ENCODE measurements around the gene ERFE. TPM values are rescaled to one million over a fixed set of nuclear protein-coding genes. Genes with fewer than 3 reads are reported as not detected.

The ERFE gene
- total and polyA plus RNA-seq, 2 of the 13 experiments (the other 11 are each of a cell fraction or from before 2014, with no cell fraction given) = 0.09 TPM; not detected in 1

DNA sequence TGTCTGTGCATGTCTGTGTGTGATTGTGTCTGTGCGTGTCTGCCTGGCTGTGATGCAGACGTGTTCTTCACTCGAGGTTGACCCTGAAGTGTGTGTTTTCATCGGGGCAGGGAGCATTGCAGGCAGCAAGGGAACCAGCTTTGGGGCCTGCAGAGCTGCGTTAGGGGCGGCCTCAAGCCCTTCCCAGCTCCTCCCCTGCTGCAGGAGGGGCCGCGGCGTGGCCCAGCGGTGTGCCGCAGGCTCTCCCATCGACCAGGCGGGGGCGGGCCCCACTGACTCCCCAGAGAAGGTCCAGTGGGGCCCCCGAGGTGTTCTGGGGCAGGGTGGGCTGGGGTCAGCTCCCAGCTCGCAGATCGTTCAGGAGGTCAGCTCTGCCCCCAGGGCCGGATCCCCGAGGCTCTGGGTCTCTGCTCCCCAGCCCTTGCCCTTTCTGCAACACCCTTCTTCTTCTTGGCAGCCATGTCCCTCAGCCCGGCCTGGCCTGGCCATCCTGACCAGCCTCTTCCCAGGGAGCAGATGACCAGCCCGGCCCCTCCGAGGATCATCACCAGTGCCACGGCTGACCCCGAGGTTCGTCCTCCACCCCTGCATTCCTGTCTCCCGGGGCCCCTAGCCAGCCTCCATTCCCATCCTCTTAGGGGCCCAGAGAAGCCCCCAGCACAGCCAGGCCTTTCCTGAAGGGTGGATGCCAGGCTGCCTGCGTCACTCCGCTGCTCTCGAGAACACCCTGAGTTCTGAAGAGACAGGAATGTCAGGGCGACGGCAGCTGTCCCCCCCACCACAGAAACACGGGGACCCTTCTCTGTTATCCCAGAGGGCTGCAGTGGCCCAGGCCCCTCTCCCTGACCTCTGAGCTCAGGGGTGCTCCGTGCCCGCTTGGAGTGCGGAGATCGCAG lies 31.4 kb upstream of the ERFE start (continued):
- TF ChIP-seq NCOA5 (CRISPR knock-in tag; IDR thresholded peaks at IDR 0.05) = no peak
- TF ChIP-seq ZNF510 (CRISPR knock-in tag; IDR thresholded peaks at IDR 0.05; ENCODE audit: low read depth) = no peak
- TF ChIP-seq, protein P1, sequence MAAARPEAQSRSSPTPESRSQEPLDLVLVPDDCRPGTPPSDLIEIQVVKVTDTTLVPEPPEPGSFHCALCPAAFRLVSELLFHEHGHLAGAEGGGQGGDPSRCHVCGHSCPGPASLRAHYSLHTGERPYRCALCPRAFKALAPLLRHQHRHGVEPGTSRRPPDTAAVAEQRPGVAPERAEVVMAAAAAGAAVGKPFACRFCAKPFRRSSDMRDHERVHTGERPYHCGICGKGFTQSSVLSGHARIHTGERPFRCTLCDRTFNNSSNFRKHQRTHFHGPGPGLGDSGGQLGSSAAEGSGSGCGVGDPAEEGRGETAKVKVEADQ (CRISPR knock-in tag; IDR thresholded peaks at IDR 0.05; ENCODE audit: borderline replicate concordance) = no peak
- TF ChIP-seq CHCHD3 (CRISPR knock-in tag; IDR thresholded peaks at IDR 0.05) = no peak
- TF ChIP-seq SYNCRIP (IDR thresholded peaks at IDR 0.05; ENCODE audit: insufficient read depth, low read depth, low read length) = no peak
- peak; percentile 95 for TF ChIP-seq ZNF331 (CRISPR knock-in tag; IDR thresholded peaks at IDR 0.05)
- TF ChIP-seq ZFP37 (CRISPR knock-in tag; IDR thresholded peaks at IDR 0.05; ENCODE audit: borderline replicate concordance) = 0 out of 2 replicates have a peak, but pooled peaks have one; percentile 21
- TF ChIP-seq HDAC1 (CRISPR knock-in tag; IDR thresholded peaks at IDR 0.05) = no peak
- TF ChIP-seq, protein P2, sequence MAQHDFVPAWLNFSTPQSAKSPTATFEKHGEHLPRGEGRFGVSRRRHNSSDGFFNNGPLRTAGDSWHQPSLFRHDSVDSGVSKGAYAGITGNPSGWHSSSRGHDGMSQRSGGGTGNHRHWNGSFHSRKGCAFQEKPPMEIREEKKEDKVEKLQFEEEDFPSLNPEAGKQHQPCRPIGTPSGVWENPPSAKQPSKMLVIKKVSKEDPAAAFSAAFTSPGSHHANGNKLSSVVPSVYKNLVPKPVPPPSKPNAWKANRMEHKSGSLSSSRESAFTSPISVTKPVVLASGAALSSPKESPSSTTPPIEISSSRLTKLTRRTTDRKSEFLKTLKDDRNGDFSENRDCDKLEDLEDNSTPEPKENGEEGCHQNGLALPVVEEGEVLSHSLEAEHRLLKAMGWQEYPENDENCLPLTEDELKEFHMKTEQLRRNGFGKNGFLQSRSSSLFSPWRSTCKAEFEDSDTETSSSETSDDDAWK (CRISPR knock-in tag; IDR thresholded peaks at IDR 0.05) = no peak
- TF ChIP-seq MED1 (CRISPR knock-in tag; IDR thresholded peaks at IDR 0.05) = peak; percentile 33; the same call in 1 of the 2 replicates
- TF ChIP-seq ATM (IDR thresholded peaks at IDR 0.05; ENCODE audit: borderline replicate concordance) = no peak
- TF ChIP-seq, protein P3, sequence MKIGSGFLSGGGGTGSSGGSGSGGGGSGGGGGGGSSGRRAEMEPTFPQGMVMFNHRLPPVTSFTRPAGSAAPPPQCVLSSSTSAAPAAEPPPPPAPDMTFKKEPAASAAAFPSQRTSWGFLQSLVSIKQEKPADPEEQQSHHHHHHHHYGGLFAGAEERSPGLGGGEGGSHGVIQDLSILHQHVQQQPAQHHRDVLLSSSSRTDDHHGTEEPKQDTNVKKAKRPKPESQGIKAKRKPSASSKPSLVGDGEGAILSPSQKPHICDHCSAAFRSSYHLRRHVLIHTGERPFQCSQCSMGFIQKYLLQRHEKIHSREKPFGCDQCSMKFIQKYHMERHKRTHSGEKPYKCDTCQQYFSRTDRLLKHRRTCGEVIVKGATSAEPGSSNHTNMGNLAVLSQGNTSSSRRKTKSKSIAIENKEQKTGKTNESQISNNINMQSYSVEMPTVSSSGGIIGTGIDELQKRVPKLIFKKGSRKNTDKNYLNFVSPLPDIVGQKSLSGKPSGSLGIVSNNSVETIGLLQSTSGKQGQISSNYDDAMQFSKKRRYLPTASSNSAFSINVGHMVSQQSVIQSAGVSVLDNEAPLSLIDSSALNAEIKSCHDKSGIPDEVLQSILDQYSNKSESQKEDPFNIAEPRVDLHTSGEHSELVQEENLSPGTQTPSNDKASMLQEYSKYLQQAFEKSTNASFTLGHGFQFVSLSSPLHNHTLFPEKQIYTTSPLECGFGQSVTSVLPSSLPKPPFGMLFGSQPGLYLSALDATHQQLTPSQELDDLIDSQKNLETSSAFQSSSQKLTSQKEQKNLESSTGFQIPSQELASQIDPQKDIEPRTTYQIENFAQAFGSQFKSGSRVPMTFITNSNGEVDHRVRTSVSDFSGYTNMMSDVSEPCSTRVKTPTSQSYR (CRISPR knock-in tag; IDR thresholded peaks at IDR 0.05; ENCODE audit: borderline replicate concordance) = no peak
- TF ChIP-seq, protein P4, sequence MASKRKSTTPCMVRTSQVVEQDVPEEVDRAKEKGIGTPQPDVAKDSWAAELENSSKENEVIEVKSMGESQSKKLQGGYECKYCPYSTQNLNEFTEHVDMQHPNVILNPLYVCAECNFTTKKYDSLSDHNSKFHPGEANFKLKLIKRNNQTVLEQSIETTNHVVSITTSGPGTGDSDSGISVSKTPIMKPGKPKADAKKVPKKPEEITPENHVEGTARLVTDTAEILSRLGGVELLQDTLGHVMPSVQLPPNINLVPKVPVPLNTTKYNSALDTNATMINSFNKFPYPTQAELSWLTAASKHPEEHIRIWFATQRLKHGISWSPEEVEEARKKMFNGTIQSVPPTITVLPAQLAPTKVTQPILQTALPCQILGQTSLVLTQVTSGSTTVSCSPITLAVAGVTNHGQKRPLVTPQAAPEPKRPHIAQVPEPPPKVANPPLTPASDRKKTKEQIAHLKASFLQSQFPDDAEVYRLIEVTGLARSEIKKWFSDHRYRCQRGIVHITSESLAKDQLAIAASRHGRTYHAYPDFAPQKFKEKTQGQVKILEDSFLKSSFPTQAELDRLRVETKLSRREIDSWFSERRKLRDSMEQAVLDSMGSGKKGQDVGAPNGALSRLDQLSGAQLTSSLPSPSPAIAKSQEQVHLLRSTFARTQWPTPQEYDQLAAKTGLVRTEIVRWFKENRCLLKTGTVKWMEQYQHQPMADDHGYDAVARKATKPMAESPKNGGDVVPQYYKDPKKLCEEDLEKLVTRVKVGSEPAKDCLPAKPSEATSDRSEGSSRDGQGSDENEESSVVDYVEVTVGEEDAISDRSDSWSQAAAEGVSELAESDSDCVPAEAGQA (IDR thresholded peaks at IDR 0.05; ENCODE audit: low read depth) = no peak
- TF ChIP-seq, protein P4 (CRISPR knock-in tag; IDR thresholded peaks at IDR 0.05; ENCODE audit: borderline replicate concordance) = no peak
- no peak for TF ChIP-seq TP53 (CRISPR knock-in tag; conservative IDR thresholded peaks at IDR 0.05)
- no peak for TF ChIP-seq MAFK (conservative IDR thresholded peaks at IDR 0.05 in 1 of 2, IDR thresholded peaks at IDR 0.05 in 1 of 2; ENCODE audit: low read length in 2 of 2)
- no peak for TF ChIP-seq KLF12 (CRISPR knock-in tag; IDR thresholded peaks at IDR 0.05; ENCODE audit: borderline replicate concordance)
- no peak for TF ChIP-seq ZNF234 (CRISPR knock-in tag; conservative IDR thresholded peaks at IDR 0.05)

Data from HepG2 (cell line).